ENCODE data around the gene QPCT.
"Not testable (repeated sequence)": the region's sequence is repeated elsewhere in the genome, so short reads cannot be mapped to it uniquely, and the experiment has no call there.

Gene QPCT

GRCh38 chr2:37358466-37358865 lies 14.0 kb downstream of the QPCT start:
- no peak for ATAC-seq

GRCh38 chr2:37361216-37361815 lies 16.9 kb downstream of the QPCT start:
- ATAC-seq = no peak

GRCh38 chr2:37361994-37362698 lies 17.7 kb downstream of the QPCT start:
- no peak for ATAC-seq

GRCh38 chr2:37364351-37364750 lies 19.9 kb downstream of the QPCT start:
- ATAC-seq = no peak

GRCh38 chr2:37365669-37366068 lies 21.2 kb downstream of the QPCT start:
- ATAC-seq = peak; percentile 73 to 74

GRCh38 chr2:37366773-37367172 lies 22.3 kb downstream of the QPCT start:
- peak; percentile 19 to 48 for ATAC-seq

GRCh38 chr2:37367310-37367709 lies 22.9 kb downstream of the QPCT start:
- ATAC-seq = no peak

- ATAC-seq = peak; percentile 64 to 71
Measured at GRCh38 chr2:37367984-37368383, 23.6 kb downstream of the QPCT start.

GRCh38 chr2:37370666-37371065 lies 26.2 kb downstream of the QPCT start:
- no peak for ATAC-seq

GRCh38 chr2:37372000-37372399 lies 27.6 kb downstream of the QPCT start:
- ATAC-seq = no peak

- no peak for ATAC-seq
Measured at GRCh38 chr2:37375741-37376288, 31.4 kb downstream of the QPCT start.

GRCh38 chr2:37376421-37377186 lies 32.2 kb downstream of the QPCT start:
- peak; percentile 89 for ATAC-seq

GRCh38 chr2:37377187-37377532 lies 32.7 kb downstream of the QPCT start:
- ATAC-seq = peak; percentile 83 to 86

GRCh38 chr2:37378411-37378810 lies 34.0 kb downstream of the QPCT start:
- ATAC-seq = no peak

- ATAC-seq = no peak
Measured at GRCh38 chr2:37379881-37380296, 35.5 kb downstream of the QPCT start.

GRCh38 chr2:37380787-37381186 lies 36.4 kb downstream of the QPCT start:
- not testable (repeated sequence) for ATAC-seq

- ATAC-seq = not testable (repeated sequence)
Measured at GRCh38 chr2:37384261-37384660, 39.8 kb downstream of the QPCT start.

- ATAC-seq = no peak
Measured at GRCh38 chr2:37387148-37387835, 42.9 kb downstream of the QPCT start.

- ATAC-seq = no peak
Measured at GRCh38 chr2:37388074-37388473, 43.6 kb downstream of the QPCT start.

- ATAC-seq = no peak
Measured at GRCh38 chr2:37389395-37389794, 45.0 kb downstream of the QPCT start.

GRCh38 chr2:37389989-37390765 lies 45.7 kb downstream of the QPCT start:
- peak; percentile 93 for ATAC-seq

GRCh38 chr2:37390777-37391176 lies 46.3 kb downstream of the QPCT start:
- peak; percentile 27 to 43 for ATAC-seq

All from activated CD4-positive, CD25-positive, alpha-beta regulatory T cell treated with anti-CD3 and anti-CD28 coated beads, Interleukin-2, amount 50 U/mL, for 24 hours (primary cell).